ES-I3 (cell line): ENCODE data around the gene ST8SIA6.

Source experiments
- H3K36me3 ChIP-seq: 2 replicates; pipeline ENCODE4 v1.6.1; 2013; ENCODE audit warnings: mild to moderate bottlenecking, low read length, control low read depth, moderate library complexity; ENCODE audit not compliant: insufficient read depth
- H3K4me1 ChIP-seq: 2 replicates; pipeline ENCODE4 v1.6.1; 2013; ENCODE audit warnings: mild to moderate bottlenecking, control low read depth, low read length; ENCODE audit not compliant: insufficient read depth
- H3K9ac ChIP-seq: 2 replicates; pipeline ENCODE4 v1.6.1; 2013; ENCODE audit warnings: low read depth, mild to moderate bottlenecking, low read length, moderate library complexity
- H3K9me3 ChIP-seq: 2 replicates; pipeline ENCODE4 v1.6.1; 2013; ENCODE audit warnings: mild to moderate bottlenecking, low read length, moderate library complexity; ENCODE audit not compliant: control insufficient read depth, insufficient read depth

Gene ST8SIA6

GRCh38 chr10:17426263-17426750, 28.1 kb downstream of the ST8SIA6 start:
- no peaks in the 10 kb centered on the region for H3K36me3 ChIP-seq
- H3K4me1 ChIP-seq, result no peaks in the 10 kb centered on the region
- H3K9ac ChIP-seq, result no peak overlapping the region

GRCh38 chr10:17425584-17426262, 28.7 kb downstream of the ST8SIA6 start:
- no peaks in the 10 kb centered on the region for H3K9me3 ChIP-seq
- H3K36me3 ChIP-seq, result no peaks in the 10 kb centered on the region
- H3K9ac ChIP-seq, result no peak overlapping the region
- H3K4me1 ChIP-seq, result no peaks in the 10 kb centered on the region

More at GRCh38 chr10:17426263-17426750, 28.1 kb downstream of the ST8SIA6 start:
- H3K9me3 ChIP-seq, result no peaks in the 10 kb centered on the region

GRCh38 chr10:17423632-17424186, 30.7 kb downstream of the ST8SIA6 start:
- H3K36me3 ChIP-seq, result no peaks in the 10 kb centered on the region
- no peaks in the 10 kb centered on the region for H3K4me1 ChIP-seq
- H3K9me3 ChIP-seq, result no peaks in the 10 kb centered on the region

GRCh38 chr10:17422931-17423330, 31.5 kb downstream of the ST8SIA6 start:
- Histone ChIP-seq H3K9me3 (no peaks in the 10 kb centered on the region), H3K9ac (no peak overlapping the region), H3K36me3 (no peaks in the 10 kb centered on the region), H3K4me1 (no peaks in the 10 kb centered on the region)

More at GRCh38 chr10:17423632-17424186, 30.7 kb downstream of the ST8SIA6 start:
- no peak overlapping the region for H3K9ac ChIP-seq

GRCh38 chr10:17418249-17418648, 36.1 kb downstream of the ST8SIA6 start:
- Histone ChIP-seq H3K36me3 (no peaks in the 10 kb centered on the region), H3K4me1 (0 out of 2 replicates have a peak, but pooled peaks cover 4% of the 10 kb centered on the region), H3K9ac (no peak overlapping the region), H3K9me3 (no peaks in the 10 kb centered on the region; the same call in none of the 2 replicates)

- no peaks in the 10 kb centered on the region; the same call in none of the 2 replicates for H3K9me3 ChIP-seq
- H3K9ac ChIP-seq, result no peak overlapping the region
- 0 out of 2 replicates have a peak, but pooled peaks cover 4% of the 10 kb centered on the region for H3K4me1 ChIP-seq
- H3K36me3 ChIP-seq, result no peaks in the 10 kb centered on the region
Observed at GRCh38 chr10:17416442-17417211, 37.8 kb downstream of the ST8SIA6 start.

- no peak overlapping the region for H3K9ac ChIP-seq
- H3K4me1 ChIP-seq, result 0 out of 2 replicates have a peak, but pooled peaks cover 4% of the 10 kb centered on the region
- H3K9me3 ChIP-seq, result no peaks in the 10 kb centered on the region; the same call in none of the 2 replicates
- H3K36me3 ChIP-seq, result no peaks in the 10 kb centered on the region
Observed at GRCh38 chr10:17415046-17415658, 39.2 kb downstream of the ST8SIA6 start.

- 0 out of 2 replicates have a peak, but pooled peaks cover 4% of the 10 kb centered on the region for H3K4me1 ChIP-seq
- H3K9me3 ChIP-seq, result no peaks in the 10 kb centered on the region; the same call in none of the 2 replicates
- H3K9ac ChIP-seq, result no peak overlapping the region
- H3K36me3 ChIP-seq, result no peaks in the 10 kb centered on the region
Observed at GRCh38 chr10:17414484-17414883, 39.9 kb downstream of the ST8SIA6 start.

GRCh38 chr10:17413876-17414275, 40.5 kb downstream of the ST8SIA6 start:
- no peaks in the 10 kb centered on the region for H3K36me3 ChIP-seq
- H3K4me1 ChIP-seq, result 0 out of 2 replicates have a peak, but pooled peaks cover 4% of the 10 kb centered on the region
- H3K9ac ChIP-seq, result no peak overlapping the region
- H3K9me3 ChIP-seq, result no peaks in the 10 kb centered on the region; the same call in none of the 2 replicates

GRCh38 chr10:17412323-17412722, 42.1 kb downstream of the ST8SIA6 start:
- H3K9me3 ChIP-seq, result no peaks in the 10 kb centered on the region; the same call in none of the 2 replicates
- H3K4me1 ChIP-seq, result 0 out of 2 replicates have a peak, but pooled peaks cover 4% of the 10 kb centered on the region
- H3K36me3 ChIP-seq, result no peaks in the 10 kb centered on the region
- no peak overlapping the region for H3K9ac ChIP-seq

GRCh38 chr10:17410907-17411306, 43.5 kb downstream of the ST8SIA6 start:
- H3K36me3 ChIP-seq, result no peaks in the 10 kb centered on the region
- H3K9me3 ChIP-seq, result no peaks in the 10 kb centered on the region
- H3K4me1 ChIP-seq, result peaks cover 14% of the 10 kb centered on the region
- no peak overlapping the region for H3K9ac ChIP-seq

GRCh38 chr10:17409170-17409733, 45.1 kb downstream of the ST8SIA6 start:
- H3K36me3 ChIP-seq, result no peaks in the 10 kb centered on the region
- H3K4me1 ChIP-seq, result peaks cover 20% of the 10 kb centered on the region

GRCh38 chr10:17407047-17407446, 47.3 kb downstream of the ST8SIA6 start:
- H3K9me3 ChIP-seq, result no peaks in the 10 kb centered on the region
- H3K9ac ChIP-seq, result no peak overlapping the region
- no peaks in the 10 kb centered on the region for H3K36me3 ChIP-seq
- H3K4me1 ChIP-seq, result peaks cover 20% of the 10 kb centered on the region

More at GRCh38 chr10:17409170-17409733, 45.1 kb downstream of the ST8SIA6 start:
- Histone ChIP-seq H3K9ac (no peak overlapping the region), H3K9me3 (no peaks in the 10 kb centered on the region)
